HUES6 (cell line): Measurements from ENCODE around the gene PLXNA4.
"Not testable (repeated sequence)": the region's sequence is repeated elsewhere in the genome, so short reads cannot be mapped to it uniquely, and the experiment has no call there.

ENCODE experiments used
- H3K27ac ChIP-seq: 2 replicates; pipeline ENCODE4 v1.7.0; 2013; ENCODE audit warnings: low read depth, mild to moderate bottlenecking, low read length, inconsistent platforms
- H3K27me3 ChIP-seq: 2 replicates; pipeline ENCODE4 v1.6.1; 2013; ENCODE audit warnings: low read length; ENCODE audit not compliant: control insufficient read depth, insufficient read depth
- H3K36me3 ChIP-seq: 2 replicates; pipeline ENCODE4 v1.6.1; 2013; ENCODE audit warnings: low read length; ENCODE audit not compliant: control insufficient read depth, insufficient read depth
- H3K4me1 ChIP-seq: 2 replicates; pipeline ENCODE4 v1.6.1; 2013; ENCODE audit warnings: low read length; ENCODE audit not compliant: control insufficient read depth, insufficient read depth
- H3K4me3 ChIP-seq: 2 replicates; pipeline ENCODE4 v1.5.1; 2013; ENCODE audit warnings: low read depth, low read length
- H3K9ac ChIP-seq: one replicate; pipeline ENCODE4 v1.6.1; 2013; ENCODE audit warnings: mild to moderate bottlenecking, low read length
- H3K9me3 ChIP-seq: 2 replicates; pipeline ENCODE4 v1.6.1; 2013; ENCODE audit warnings: low read depth, low read length; ENCODE audit not compliant: control insufficient read depth, insufficient read depth

The PLXNA4 gene

GRCh38 chr7:132399367-132399766 is 176.9 kb downstream of the PLXNA4 start:
- Histone ChIP-seq H3K27ac (no peak overlapping the region), H3K27me3 (no peaks in the 10 kb centered on the region), H3K9ac (no peak overlapping the region), H3K4me1 (peaks cover 17% of the 10 kb centered on the region), H3K9me3 (no peaks in the 10 kb centered on the region), H3K4me3 (no peak overlapping the region), H3K36me3 (no peaks in the 10 kb centered on the region)

- no peak overlapping the region for H3K4me3 ChIP-seq
- H3K9me3 ChIP-seq = no peaks in the 10 kb centered on the region
- H3K27ac ChIP-seq = no peak overlapping the region
- no peaks in the 10 kb centered on the region for H3K36me3 ChIP-seq
- H3K4me1 ChIP-seq = peaks cover 12% of the 10 kb centered on the region
- no peak overlapping the region for H3K9ac ChIP-seq
- no peaks in the 10 kb centered on the region for H3K27me3 ChIP-seq
These were observed 177.9 kb downstream of the PLXNA4 start for GRCh38 chr7:132398253-132398925.

- Histone ChIP-seq H3K4me3 (no peak overlapping the region), H3K9ac (no peak overlapping the region)
These were observed 179.2 kb downstream of the PLXNA4 start for GRCh38 chr7:132397070-132397469.

GRCh38 chr7:132395361-132395760 is 180.9 kb downstream of the PLXNA4 start:
- Histone ChIP-seq H3K9me3 (no peaks in the 10 kb centered on the region), H3K27me3 (no peaks in the 10 kb centered on the region; the same call in 1 of the 2 replicates), H3K27ac (no peak overlapping the region), H3K4me1 (no peaks in the 10 kb centered on the region), H3K9ac (no peak overlapping the region), H3K4me3 (no peak overlapping the region), H3K36me3 (no peaks in the 10 kb centered on the region)

More at GRCh38 chr7:132397070-132397469, 179.2 kb downstream of the PLXNA4 start:
- Histone ChIP-seq H3K36me3 (no peaks in the 10 kb centered on the region), H3K27me3 (no peaks in the 10 kb centered on the region), H3K4me1 (no peaks in the 10 kb centered on the region), H3K27ac (no peak overlapping the region), H3K9me3 (no peaks in the 10 kb centered on the region)

- Histone ChIP-seq H3K4me1 (no peaks in the 10 kb centered on the region), H3K27me3 (no peaks in the 10 kb centered on the region; the same call in 1 of the 2 replicates), H3K9ac (no peak overlapping the region), H3K27ac (no peak overlapping the region), H3K36me3 (no peaks in the 10 kb centered on the region), H3K4me3 (no peak overlapping the region), H3K9me3 (no peaks in the 10 kb centered on the region)
These were observed 181.7 kb downstream of the PLXNA4 start for GRCh38 chr7:132394283-132395198.

- H3K27ac ChIP-seq = no peak overlapping the region
- no peaks in the 10 kb centered on the region; the same call in 1 of the 2 replicates for H3K27me3 ChIP-seq
- H3K9me3 ChIP-seq = no peaks in the 10 kb centered on the region
- H3K4me3 ChIP-seq = no peak overlapping the region
- H3K4me1 ChIP-seq = no peaks in the 10 kb centered on the region
- no peak overlapping the region for H3K9ac ChIP-seq
- H3K36me3 ChIP-seq = no peaks in the 10 kb centered on the region
These were observed 182.4 kb downstream of the PLXNA4 start for GRCh38 chr7:132393789-132394261.

GRCh38 chr7:132392713-132393112 is 183.6 kb downstream of the PLXNA4 start:
- Histone ChIP-seq H3K4me3 (no peak overlapping the region), H3K9me3 (no peaks in the 10 kb centered on the region), H3K27me3 (no peaks in the 10 kb centered on the region; the same call in 1 of the 2 replicates), H3K4me1 (no peaks in the 10 kb centered on the region), H3K36me3 (no peaks in the 10 kb centered on the region), H3K9ac (no peak overlapping the region), H3K27ac (no peak overlapping the region)

- Histone ChIP-seq H3K27ac (no peak overlapping the region), H3K27me3 (no peaks in the 10 kb centered on the region; the same call in 1 of the 2 replicates), H3K36me3 (no peaks in the 10 kb centered on the region), H3K9me3 (no peaks in the 10 kb centered on the region), H3K9ac (no peak overlapping the region), H3K4me1 (no peaks in the 10 kb centered on the region), H3K4me3 (no peak overlapping the region)
These were observed 185.6 kb downstream of the PLXNA4 start for GRCh38 chr7:132390705-132391104.

- H3K9me3 ChIP-seq, H3K27ac ChIP-seq, H3K27me3 ChIP-seq, H3K36me3 ChIP-seq, H3K4me3 ChIP-seq, H3K9ac ChIP-seq, H3K4me1 ChIP-seq: not testable (repeated sequence)
These were observed 186.2 kb downstream of the PLXNA4 start for GRCh38 chr7:132390049-132390448.

GRCh38 chr7:132388688-132389087 is 187.6 kb downstream of the PLXNA4 start:
- H3K9me3 ChIP-seq = no peaks in the 10 kb centered on the region
- no peak overlapping the region for H3K9ac ChIP-seq
- H3K36me3 ChIP-seq = no peaks in the 10 kb centered on the region
- H3K27ac ChIP-seq = no peak overlapping the region
- no peaks in the 10 kb centered on the region; the same call in 1 of the 2 replicates for H3K27me3 ChIP-seq
- H3K4me3 ChIP-seq = no peak overlapping the region
- H3K4me1 ChIP-seq = no peaks in the 10 kb centered on the region

GRCh38 chr7:132387596-132387995 is 188.7 kb downstream of the PLXNA4 start:
- no peaks in the 10 kb centered on the region for H3K36me3 ChIP-seq
- no peak overlapping the region for H3K27ac ChIP-seq
- no peaks in the 10 kb centered on the region for H3K9me3 ChIP-seq
- H3K4me1 ChIP-seq = no peaks in the 10 kb centered on the region
- no peak overlapping the region for H3K4me3 ChIP-seq
- no peak overlapping the region for H3K9ac ChIP-seq
- no peaks in the 10 kb centered on the region; the same call in 1 of the 2 replicates for H3K27me3 ChIP-seq
